Aortic smooth muscle cell (primary cell): ENCODE results near the gene ERBIN. TPM values are rescaled to one million over a fixed set of nuclear protein-coding genes. Genes with fewer than 3 reads are reported as not detected.

Source experiments
- total RNA-seq: library from RNA; depleted of rRNA; stranded (reverse); fragments of >200 nt; gene quantifications from 2 replicates; pipeline ENCODE4 v1.2.3, GENCODE V29; 2014

ERBIN gene, protein sequence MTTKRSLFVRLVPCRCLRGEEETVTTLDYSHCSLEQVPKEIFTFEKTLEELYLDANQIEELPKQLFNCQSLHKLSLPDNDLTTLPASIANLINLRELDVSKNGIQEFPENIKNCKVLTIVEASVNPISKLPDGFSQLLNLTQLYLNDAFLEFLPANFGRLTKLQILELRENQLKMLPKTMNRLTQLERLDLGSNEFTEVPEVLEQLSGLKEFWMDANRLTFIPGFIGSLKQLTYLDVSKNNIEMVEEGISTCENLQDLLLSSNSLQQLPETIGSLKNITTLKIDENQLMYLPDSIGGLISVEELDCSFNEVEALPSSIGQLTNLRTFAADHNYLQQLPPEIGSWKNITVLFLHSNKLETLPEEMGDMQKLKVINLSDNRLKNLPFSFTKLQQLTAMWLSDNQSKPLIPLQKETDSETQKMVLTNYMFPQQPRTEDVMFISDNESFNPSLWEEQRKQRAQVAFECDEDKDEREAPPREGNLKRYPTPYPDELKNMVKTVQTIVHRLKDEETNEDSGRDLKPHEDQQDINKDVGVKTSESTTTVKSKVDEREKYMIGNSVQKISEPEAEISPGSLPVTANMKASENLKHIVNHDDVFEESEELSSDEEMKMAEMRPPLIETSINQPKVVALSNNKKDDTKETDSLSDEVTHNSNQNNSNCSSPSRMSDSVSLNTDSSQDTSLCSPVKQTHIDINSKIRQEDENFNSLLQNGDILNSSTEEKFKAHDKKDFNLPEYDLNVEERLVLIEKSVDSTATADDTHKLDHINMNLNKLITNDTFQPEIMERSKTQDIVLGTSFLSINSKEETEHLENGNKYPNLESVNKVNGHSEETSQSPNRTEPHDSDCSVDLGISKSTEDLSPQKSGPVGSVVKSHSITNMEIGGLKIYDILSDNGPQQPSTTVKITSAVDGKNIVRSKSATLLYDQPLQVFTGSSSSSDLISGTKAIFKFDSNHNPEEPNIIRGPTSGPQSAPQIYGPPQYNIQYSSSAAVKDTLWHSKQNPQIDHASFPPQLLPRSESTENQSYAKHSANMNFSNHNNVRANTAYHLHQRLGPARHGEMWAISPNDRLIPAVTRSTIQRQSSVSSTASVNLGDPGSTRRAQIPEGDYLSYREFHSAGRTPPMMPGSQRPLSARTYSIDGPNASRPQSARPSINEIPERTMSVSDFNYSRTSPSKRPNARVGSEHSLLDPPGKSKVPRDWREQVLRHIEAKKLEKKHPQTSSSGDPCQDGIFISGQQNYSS (N-terminal part only)
- 49.4 and 66.0 TPM in 2 replicates for total RNA-seq

DNA sequence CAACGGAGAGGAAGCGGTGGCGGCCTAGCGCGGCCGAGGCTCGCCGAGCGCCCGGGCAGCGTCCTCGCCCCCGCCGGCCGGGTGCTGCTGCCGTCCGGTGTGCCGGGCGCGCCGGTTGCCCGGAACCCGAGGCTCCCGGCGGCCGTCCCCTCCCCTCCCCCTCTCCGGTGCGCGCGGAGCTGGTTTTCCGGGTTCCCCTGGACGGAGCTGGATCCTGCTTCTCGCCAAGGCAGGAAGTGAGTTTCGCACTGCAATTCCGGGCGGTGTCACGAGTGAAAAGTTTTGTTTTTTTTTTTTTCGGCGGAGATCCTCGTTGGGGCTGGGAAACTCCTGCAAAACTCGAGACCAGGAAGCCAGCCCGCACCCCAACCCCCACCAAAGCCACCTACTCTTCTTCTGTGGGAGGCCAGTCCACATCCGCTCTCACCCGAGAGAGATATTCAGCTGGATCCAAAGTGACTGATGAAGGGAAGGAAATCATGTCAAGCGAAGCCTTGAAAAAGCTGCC is at the start of gene ERBIN:
Gene ERBIN, plus strand, starts transcription at position 300 of the 508 bp plus-strand sequence. CDS start 66,144 bp downstream, outside the sequence.

Other genes starting within 250 kb of the ERBIN start
- gene SGTB, start 204.5 kb upstream of the ERBIN start, total RNA-seq: 11.8 and 13.6 TPM in 2 replicates
- 19.8 and 22.3 TPM in 2 replicates for gene NLN, start 204.4 kb upstream of the ERBIN start, total RNA-seq
- gene SREK1, start 217.7 kb downstream of the ERBIN start, total RNA-seq: 64.7 and 79.5 TPM in 2 replicates